ENCODE data around the gene MEI1.
"Not testable (repeated sequence)": the region's sequence is repeated elsewhere in the genome, so short reads cannot be mapped to it uniquely, and the experiment has no call there.

MEI1 gene

DNA sequence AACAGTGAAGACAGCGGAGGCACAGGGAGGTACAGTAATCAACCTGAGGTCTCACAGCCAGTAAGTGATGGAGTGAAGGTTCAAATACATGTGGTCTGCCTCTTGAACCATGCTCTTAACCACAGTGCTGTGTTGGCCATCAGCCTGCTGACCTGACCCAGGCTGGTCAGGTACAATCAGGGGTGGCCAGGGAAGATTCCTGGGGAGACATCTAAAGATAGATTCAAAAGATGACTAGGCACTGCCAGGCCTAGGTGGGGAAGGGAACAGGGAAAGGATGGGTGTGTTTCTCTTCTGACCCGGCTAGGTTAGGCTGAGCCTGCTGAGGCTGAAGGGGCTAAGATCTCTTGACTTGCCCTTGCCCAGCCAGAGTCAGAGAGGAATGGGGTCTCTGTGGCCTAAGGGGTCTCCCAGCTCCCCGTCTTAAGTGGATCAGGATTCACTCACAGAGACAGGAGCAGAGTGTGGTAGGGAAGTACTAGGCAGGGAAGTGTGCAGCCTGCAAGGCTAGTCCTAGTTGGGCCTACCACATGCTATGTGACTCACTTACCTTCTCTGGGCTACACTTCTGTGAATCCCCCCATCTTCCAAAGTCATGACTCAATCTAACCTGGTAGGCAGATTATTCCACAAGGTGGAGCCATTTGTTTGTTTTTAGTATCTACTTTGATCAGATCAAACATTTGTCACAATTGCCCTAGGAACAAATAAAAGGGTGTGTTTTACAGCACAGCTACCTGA lies 123.2 kb downstream of the MEI1 start:
- peak; percentile 38 to 85 for DNase-seq

DNA sequence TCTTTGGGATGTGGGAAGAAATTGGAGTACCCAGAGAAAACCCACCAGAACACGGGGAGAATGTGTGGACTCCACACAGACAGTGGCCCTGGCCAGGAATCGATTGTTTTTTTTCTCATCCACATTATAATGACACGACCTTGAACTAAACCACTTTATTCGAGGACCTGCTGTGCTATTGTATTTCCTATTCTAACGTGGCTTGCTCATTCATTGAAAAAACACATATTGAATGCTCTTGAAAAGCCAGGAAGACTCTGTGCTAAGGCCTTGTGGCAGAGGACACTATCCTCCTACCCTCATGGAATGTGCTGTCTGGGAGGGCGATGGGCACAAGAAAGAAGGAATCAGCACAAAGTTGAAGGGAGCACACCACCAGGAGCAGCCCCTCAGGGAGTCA lies 124.5 kb downstream of the MEI1 start:
- no peak for DNase-seq

DNA sequence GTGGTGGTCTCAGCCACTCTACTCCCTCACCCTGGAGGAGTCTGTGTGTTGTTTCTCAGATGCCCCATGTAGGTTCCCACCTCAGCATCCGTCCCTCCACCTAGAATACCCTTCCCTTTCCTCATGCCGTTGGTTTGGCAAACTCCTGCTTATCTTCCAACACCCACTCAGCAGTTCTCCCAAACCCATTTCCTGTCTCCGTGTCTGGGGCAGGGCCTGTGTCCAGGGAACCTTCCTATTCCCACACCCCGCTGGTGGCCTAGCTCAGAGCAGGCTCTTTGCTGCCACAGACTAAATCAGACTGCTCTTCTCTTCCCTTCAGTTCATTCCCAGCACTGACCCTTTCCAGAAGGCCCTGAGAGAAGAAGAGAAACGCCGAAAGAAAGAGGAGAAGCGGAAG lies 126.1 kb downstream of the MEI1 start:
- DNase-seq = no peak

DNA sequence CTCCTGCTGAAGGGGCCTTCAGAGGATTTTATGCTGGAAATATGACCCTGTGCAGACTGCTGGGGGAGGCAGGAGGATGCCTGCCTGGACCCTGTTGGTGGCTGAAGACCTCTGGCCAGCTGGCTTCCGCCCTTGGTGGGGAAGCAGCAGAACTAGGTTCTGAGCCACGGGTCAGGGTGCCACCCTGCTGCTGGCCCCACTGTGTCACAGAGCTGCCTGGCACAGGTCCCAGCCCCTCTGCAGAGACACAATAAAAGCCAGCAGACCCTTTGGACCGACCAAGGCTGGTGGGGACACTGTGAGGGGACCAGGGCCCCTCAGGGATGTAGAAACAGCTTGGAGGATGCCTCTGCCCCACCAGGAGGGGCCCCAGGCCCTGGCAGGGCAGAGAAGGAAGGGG lies 126.7 kb downstream of the MEI1 start:
- DNase-seq = no peak

DNA sequence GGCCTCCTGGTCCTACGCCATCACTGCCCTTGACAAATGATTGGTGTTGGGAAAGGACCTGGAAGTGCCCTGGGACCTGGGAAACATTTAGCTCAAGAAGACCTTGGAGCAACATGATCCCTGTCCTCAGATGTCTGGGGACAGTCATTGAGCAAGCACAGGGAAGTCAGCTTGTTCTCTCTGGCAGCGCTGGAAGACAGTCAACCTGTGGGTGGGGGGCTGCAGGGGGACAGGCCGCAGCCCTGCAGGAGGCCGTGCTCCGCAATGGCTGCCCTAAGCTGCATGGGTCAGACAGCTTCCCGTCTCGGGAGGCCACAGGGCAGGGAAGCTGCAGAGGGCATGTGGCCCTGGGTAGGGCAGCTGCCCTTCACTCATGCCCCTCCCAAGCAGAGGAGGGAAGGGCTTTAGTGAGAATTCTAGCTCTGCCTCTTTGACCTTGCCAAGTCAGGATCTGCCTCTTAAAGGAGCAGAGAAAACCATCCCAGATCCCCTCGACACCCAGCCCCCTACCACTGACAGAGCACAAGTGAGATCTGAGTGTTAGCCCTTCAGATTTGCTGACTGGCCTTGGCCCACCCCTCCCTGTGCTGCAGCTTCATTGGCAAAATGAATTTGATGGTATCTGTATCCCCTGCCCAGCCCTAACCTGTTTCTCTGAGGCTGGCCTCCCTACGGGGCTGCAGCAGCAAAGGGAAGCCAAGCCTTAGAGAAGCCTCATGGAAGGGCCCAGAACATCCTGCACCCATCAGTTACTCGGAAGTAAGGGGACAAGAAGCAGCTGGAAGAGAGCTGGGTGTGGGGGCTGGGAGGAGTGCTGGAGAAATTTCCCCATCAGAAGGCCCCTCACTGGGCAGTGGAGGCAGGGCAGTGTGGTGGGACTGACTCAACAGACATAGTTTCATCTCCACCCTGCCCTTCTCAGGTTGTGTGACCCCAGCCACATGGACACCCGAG lies 127.4 kb downstream of the MEI1 start:
- DNase-seq = no peak

DNA sequence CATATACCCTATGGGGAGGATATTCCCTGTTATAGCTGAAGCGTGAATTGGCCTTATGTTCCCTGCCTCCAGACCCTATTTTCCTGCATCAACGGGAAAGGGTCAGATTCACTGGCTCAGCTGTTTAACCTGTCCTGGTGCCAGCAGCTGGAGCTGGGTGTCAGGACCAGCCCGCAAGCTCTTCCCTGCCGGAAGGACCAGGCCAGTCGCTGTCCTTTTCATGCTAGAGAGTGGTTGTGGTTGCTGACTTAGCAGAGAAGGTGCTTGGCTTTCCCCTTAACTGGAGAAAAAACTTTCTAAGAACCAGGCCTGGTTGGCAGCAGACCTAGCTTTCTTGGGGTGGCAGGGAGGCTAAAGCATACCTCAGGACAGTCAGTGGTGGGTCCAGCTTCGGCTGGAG lies 128.4 kb downstream of the MEI1 start:
- DNase-seq = no peak

DNA sequence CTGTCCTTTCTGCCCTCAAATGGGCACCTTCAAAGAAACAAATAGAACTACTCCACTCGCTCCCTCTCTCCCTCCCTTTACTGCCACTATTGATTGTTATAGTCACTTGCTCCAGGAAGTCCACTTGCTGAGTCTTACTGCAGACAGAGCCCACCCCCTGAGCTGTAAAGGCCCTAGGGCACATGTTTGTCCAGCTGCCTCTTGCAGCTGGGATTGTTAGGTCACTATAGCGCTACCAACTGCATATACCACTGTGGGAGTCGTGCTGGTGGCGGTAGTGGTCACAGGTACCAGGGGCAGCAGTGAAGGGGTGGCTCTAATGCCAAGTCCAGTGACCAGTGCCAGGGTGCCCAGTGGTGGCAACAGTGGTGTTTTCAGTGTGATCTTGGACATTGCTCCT lies 129.2 kb downstream of the MEI1 start:
- DNase-seq = no peak

DNA sequence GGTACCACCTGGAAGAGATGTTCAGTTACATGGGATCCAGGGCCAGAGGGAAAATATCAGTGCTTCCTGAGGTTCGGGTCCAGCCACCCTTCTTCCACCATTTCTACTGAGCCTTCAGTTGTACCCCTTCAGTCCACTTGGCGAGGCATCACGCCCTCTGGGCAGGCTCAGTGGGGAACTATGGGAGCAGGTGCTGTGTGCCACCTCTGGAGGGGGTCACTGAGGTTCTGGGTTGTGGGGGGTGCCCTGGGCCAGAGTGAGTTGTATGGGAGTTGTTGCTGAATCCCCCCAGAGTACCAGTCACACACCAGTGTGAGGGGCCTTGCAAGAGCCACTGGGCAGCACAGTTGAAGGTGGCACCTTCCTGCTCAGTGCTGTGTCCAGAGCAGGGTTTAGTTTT lies 130.9 kb downstream of the MEI1 start:
- peak in 1 of 2 donors; percentile 18 for DNase-seq

DNA sequence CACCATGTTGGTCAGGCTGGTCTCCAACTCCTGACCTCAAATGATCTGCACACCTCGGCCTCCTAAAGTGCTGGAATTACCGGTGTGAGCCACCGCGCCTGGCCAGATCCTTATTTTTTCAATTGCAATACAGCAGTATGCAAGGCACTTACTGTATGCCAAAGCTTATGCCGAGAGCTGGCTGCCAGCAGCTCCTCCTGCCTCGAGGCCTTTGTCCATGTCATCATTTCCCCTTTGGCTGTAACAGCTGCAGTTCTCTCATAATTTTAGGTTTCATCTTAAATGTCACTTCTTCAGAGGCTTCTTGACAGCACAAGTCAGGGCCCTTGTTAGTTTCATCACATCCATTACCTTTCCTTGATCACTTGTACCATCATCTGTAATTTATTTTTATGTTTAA lies 132.1 kb downstream of the MEI1 start:
- DNase-seq = peak in 1 of 2 donors; percentile 32

DNA sequence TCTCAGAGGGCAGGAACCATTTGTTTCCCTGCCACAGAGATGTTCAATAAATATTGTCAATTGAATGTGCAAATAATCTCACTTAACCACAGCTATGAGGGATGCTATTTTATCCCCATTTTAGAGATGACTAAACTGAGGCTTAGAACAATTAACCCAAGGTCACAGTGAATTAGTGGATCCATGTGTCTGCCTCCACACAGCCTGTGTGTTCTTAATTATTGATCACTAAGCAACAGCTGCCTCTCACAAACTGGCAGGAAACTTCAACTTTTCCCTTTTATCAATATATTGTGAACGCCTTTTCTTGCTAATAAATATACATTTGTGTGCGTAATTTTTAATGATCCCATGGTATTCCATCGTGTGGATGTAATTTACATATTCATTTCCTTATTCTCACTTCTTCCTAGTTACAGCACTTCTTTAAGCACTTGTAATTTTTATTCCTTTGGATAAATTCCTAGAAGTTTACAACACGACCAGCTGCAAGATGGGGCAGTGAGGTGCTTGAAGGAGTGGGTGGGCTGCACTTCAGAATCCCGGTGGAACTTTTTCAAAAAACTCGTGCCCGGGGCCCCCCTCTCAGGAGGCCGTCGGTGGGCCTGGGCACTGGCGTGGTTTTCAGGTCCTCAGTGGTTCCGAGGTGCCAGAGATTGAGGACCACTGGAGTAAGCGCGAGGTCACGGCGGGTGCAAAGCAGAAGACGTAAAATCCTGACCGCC lies 132.7 kb downstream of the MEI1 start:
- no peak for DNase-seq

DNA sequence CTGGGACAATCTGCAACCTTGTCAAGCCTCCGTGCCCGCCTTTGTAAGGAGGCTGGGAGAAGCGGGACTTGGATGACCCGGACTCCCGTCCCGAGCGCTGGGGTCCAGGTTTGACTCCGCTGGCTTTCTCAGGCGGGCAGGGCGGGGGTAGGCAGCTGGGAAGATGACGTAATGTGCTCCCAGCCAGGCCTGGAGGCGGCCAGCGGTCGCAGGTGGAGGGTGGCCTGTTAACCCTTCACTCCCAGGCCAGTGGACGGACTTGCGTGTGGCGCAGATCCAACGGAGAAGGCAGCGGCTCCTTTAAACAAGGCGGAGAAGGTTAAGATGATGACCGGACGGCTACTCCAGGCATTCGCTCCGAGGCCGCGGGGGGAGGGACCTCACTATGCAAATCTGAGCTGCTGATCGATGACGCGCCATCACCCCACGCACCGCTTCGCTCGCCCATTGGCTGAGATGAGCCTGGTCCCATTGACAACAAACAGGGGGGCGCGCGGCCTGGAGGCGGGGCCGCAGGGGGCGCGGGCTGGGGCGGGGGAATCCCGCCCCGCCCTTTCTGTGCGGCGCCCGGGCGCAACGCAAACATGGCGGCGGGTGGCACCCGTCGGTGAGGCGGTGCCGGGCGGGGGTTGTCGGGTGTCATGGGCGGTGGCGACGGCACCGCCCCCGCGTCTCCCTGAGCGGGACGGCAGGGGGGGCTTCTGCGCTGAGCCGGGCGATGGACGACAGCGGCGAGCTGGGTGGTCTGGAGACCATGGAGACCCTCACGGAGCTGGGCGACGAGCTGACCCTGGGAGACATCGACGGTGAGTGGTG lies 133.5 kb downstream of the MEI1 start, which contains the start of gene SREBF2:
SREBF2 (plus strand) TSS at position 553 of the 816 bp plus-strand sequence; CDS start at position 719, 166 bp downstream.
- peak; percentile 99 for DNase-seq

DNA sequence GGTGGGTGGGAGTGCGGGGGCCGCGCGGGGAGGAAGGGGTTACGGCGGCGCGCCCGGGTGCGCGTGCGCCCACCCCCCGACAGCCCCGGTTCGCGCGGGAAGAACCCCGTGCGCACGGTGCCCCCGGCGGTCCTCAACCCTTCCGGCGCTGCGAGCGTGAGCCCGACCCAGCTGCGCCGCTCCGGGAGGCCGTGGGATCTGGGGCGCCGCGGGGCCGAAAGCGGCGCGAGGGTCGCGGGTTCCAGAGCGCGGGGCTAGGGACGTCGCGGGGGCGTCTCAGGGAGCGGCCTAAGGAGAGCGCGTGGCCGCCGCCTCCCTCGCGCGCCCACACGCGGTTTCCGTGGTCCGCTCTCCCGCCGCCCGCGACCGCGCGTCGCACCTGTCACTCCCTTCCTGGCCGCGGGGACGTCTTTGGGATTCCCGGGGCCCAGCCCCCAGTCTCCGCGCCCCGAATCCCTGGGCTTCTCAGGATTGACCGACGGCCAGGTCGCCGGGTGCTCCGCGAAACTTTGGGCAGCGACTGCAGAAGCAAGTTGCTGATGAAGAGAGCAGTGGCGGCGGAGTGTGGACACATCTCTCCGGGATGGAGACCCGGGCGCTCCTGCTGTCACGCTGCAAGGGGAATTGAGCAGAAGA lies 134.2 kb downstream of the MEI1 start:
- peak; percentile 23 to 55 for DNase-seq

DNA sequence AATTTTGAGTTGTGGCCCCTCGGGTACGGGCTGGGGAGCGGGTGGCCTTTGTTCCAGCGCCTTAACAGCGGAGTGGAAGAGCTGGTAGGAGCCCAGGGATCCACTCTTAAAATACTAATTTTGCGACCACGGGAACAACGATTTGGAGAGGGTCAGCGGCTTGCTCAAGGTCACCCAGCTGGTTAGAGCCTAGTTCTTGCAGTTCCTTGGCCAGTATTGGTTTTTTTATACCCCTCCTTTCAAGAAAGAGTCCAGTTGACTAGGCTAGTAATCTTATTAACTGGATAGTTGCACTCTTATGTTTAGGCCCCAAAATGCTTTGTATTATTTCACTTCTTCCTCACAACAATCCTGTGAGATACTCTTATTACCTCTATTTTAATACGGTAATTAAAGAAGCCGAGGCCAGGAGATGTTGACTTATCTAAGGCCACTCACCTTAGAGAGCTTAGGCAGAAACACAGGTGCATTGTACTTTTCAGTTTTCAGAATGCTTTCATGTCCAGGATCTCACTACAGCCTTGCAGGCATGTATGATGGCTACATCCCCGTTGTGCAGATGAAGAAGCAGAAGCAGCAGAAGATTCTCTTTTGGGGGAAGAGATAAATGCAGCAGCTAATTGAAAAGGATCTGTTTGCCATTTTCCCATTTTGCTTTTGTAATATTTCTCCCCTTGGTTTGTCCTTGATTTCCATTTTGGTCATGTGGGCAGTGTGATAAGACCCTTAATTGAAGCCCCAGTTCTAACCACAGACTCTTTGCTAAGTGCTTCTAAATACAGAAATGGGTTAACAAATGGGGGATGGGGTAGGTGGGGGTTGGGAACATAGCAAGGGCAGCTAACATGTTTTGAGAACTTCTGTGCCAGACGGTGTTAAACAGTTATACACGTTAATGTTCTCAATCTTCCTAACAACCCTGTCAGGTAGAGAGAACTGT lies 135.0 kb downstream of the MEI1 start:
- DNase-seq = no peak

DNA sequence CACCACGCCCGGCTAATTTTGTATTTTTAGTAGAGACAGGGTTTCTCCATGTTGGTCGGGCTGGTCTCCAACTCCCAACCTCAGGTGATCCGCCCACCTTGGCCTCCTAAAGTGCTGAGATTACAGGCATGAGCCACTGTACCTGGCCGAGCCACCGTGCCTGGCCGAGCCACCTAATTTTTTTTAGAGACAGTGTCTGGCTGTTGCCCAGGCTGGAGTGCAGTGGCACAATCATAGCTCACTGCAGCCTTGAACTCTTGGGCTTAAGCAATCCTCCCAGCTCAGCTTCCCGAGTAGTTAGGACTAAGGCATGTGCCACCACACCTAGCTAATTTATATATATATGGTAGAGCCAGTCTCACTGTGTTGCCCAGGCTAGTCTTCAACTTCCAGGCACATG lies 136.2 kb downstream of the MEI1 start:
- DNase-seq = not testable (repeated sequence)

DNA sequence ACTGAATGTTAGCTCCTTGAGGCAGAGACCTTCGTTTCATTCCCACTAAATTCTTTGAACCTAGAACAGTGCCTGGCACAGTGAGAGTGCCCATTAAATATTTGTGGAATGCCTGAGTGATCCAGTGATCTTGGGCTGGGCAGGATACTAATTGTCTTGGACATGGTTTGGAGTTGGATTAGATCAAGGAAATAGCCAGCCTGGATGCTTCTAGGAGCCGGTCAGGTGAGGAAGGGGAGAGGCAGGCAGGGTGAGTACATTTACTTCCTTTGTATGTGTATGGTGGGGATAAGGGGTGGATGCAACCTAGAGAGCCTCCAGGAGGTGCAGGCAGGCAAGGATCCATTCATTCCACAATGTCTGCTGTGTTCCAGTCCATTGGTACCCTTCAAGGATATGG lies 137.2 kb downstream of the MEI1 start:
- DNase-seq = no peak

DNA sequence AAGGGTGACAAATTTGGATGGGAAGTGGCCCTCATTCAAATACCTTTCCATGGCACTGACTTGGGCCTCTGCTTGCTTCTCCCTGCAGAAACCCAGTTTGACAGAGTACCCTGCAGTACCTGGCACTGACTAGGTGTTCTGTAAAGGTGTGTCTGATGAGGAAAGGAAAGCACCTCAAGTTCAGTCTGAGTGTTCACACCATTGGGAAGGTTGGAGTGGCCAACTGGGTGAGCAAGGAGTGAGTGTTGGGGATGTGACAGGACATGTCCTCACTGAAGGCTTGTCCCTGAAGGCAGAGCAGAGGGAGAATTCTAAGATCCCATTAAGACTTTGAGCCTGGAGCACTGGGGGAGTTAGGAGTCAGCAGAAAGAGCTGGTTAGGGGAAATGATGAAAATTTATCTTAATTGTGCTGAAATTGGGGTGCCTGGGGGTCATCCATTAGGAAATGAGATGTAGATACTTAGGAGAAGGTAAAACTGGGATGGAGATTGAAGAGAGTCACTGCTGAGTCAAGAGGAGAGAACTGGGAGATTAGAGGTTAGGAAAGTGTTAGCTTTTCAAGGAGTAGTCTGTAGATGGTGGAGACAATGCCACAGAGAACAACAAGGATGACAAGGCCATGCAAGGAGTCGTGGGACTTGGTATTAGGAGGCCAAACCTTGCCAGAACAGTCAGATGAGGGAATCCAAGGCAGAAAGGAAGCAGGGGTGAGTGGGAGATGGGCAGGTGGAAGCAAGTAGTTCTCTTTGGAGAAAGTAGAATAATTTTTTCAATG lies 139.7 kb downstream of the MEI1 start:
- DNase-seq = no peak

DNA sequence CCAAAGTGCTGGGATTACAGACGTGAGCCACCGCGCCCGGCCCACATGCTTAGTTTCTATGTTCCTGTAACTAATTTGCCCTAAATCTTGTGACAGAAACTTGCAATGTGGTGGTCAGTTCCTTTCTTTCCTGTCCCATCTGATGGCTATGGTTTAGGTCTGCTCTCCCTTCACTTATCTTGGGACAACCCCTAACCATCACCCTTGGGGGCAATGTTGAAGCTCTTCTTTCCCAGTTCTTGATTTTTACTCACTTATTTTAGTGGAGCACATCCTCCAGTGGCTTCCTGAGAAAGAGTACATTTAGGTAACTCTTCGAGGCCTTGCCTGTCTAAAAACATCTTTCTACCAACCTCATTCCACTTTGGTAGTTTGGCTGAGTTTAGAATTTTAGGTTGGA lies 140.9 kb downstream of the MEI1 start:
- DNase-seq = no peak

DNA sequence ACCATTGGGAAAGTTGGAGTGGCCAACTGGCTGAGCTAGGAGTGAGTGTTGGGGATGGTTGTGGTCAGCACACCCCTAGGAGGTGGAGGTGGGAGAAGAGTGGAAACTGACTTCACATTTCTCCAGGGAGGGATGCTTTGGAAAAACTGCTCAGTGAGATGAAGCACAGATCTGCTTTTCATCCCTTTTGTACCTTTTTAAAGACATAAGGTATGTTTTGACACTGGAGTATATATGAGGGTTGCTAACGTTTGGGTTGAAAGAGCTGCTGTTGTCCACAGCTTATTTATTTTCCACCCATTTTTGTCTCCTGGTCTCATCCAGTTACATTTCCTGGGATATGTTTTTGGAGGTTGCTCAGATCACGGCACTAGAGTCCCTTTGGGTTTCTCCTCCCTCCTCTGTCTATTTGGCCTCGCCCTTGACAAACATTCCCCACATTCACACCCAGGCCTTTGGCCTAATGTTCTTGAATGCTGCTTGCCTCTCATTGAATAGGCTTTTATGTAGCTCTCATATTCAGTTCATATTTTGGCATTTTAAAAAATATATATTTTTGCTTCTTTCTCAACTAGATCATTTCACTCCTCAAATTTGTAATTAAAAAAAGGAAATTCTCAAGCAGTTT lies 141.9 kb downstream of the MEI1 start:
- no peak for DNase-seq

Measured in CD4-positive, alpha-beta T cell treated with Interferon alpha-2 for 1 hour (primary cell).